HG03558 (cell line): Measurements from ENCODE around the gene BRD7.

Experiments used
- ATAC-seq: cut with Tn5 transposase; IDR thresholded peaks from one replicate; pipeline ENCODE4 v1.9.1; 2021; ENCODE audit warnings: moderate number of reproducible peaks; ENCODE audit not compliant: unreplicated experiment; ENCODE audit errors: extremely low read depth

The BRD7 gene

DNA sequence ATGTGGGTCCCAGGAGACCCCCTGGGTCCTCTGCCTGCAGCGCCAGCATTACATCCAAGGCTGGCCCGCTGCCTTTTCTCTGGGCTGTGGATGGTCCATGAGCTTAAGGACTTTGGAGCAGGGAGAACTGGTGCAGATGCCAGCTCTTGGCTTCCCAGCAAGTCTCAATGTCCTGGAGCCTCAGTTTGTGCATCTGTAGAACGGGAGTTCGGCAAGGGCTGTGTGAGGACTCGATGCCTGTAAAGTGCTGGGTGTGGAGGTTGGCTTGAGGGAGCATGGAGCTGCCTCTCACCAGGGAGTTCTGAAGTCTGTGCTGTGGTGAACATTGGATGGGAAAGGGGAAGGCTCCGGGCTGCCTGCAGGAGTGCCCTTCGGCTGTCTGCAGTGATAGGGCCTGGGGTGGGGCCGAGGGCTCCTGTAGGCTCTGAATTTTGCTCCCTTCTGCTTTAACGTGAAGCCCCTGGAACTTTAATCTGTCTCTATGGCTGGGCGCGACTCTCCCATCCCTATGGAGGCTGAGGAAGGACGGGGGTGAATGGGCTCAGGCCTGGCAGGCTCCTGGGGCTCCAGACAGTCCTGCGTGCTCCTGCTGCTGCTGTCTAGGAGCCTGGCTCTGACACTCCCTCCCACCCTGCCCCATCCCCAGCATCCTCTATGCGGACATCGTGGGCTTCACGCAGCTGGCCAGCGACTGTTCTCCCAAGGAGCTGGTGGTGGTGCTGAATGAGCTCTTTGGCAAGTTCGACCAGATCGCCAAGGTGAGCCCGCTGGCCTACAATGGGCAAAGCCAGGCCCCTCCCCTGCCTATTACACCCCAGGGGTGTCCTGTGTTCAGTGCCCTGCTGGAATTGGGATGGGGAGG is 74.6 kb downstream of the BRD7 start:
- no peak for ATAC-seq

DNA sequence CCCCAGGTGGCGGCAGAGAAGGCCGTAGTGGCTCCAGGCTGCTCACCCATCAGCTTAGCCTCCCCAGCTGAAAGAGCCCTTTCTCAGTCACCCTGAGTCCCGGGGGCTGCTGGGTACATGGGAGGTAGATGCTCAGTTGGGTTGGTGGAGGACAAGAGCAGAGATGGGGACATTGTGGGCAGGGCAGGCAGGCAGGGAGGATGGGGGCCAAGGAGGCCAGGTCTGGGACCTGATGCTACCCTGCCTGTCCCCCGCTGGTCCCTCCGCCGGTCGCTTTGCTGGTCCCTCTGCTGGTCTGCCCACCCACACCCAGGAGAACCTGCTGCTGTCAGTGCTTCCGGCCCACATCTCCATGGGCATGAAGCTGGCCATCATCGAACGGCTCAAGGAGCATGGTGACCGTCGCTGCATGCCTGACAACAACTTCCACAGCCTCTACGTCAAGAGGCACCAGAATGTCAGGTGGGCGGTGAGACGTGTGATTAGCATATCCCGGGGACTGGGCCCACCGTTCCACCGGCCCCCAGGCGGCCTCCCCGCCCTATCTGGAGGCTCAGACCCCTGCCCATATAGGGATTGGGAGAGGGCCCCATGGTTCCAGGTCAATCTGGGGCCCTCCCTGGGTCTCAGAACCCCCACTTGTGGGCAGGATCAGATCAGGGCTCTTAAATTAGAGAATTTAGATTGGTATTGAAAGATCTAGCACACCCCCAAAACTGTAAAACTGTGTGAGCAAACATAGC is 75.6 kb downstream of the BRD7 start:
- no peak for ATAC-seq

GRCh38 chr16:50292566-50292948 is 76.2 kb downstream of the BRD7 start:
- ATAC-seq, result no peak

GRCh38 chr16:50291719-50292565 is 76.8 kb downstream of the BRD7 start:
- ATAC-seq, result no peak

- ATAC-seq, result no peak
Measured at GRCh38 chr16:50290856-50291255, 77.9 kb downstream of the BRD7 start.

- no peak for ATAC-seq
Measured at GRCh38 chr16:50289950-50290764, 78.6 kb downstream of the BRD7 start.

- no peak for ATAC-seq
Measured at GRCh38 chr16:50288920-50289319, 79.9 kb downstream of the BRD7 start.

- no peak for ATAC-seq
Measured at GRCh38 chr16:50288026-50288425, 80.8 kb downstream of the BRD7 start.

- ATAC-seq, result no peak
Measured at GRCh38 chr16:50286681-50287080, 82.1 kb downstream of the BRD7 start.

DNA sequence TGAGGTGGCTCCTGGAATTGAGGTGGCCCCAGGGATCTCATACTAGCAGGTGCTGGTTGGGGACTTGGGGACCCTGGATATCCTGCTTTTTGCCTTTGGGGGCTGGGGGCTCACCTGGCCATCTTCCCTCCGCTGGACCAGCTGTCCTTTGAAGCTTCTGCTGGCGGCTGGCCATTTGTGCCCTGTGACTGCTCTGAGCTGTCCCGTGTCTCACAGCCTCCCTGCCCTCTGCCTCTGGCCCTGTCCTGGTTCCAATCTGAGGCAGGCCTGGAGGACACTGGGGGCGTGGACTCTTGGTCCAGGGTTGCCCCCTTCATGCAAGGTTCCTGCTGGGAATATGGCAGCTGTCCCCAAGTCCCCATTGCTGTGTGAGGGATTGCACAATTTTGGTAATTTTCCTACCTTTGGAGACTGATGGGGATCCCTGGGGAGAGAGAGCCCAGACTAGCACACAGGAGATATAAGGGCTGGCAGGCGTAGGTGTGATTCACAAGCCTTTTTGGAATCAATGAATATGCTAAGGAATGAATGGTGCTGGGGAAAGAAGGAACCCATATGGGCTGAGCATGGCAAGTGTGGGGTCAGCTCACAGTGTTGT is 83.3 kb downstream of the BRD7 start:
- ATAC-seq, result no peak

DNA sequence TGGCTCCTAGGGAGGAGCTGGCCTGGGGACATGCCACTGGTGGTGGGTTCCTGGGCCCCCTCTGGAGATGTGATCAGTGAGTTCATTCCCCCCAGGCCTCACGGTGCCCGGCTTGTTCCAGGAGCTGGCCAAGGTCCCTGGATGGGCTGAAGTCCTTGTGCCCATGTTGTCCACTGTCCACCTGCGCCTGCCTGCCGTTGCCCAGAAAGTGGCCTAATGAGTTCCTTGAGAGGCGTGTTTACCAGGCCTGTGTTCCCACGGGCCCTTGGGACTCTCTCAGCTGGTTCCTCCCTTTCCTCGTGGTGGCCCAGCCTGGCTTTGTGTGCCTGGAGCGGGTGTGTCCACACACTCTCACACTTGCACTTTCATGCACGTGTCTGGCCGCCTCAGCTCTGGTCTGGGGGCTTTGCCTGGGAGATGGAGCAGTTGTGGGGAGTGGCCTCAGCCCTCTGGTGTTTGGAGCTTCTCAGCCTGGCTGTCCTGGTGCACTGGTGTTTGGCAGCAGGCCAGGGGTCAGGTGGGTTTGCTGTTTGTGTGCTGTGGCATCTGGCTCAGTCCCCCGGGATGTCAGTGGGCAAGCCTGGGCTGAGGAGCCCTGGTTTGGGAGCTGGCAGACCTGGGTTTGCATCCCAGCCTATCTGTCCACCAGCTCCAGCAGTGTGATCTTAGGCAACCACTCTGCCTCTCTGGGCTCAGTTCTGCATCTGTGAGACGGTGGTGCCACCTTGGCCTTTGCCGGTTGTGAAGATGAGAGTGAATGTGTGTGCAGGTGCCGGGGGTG is 84.5 kb downstream of the BRD7 start:
- no peak for ATAC-seq

DNA sequence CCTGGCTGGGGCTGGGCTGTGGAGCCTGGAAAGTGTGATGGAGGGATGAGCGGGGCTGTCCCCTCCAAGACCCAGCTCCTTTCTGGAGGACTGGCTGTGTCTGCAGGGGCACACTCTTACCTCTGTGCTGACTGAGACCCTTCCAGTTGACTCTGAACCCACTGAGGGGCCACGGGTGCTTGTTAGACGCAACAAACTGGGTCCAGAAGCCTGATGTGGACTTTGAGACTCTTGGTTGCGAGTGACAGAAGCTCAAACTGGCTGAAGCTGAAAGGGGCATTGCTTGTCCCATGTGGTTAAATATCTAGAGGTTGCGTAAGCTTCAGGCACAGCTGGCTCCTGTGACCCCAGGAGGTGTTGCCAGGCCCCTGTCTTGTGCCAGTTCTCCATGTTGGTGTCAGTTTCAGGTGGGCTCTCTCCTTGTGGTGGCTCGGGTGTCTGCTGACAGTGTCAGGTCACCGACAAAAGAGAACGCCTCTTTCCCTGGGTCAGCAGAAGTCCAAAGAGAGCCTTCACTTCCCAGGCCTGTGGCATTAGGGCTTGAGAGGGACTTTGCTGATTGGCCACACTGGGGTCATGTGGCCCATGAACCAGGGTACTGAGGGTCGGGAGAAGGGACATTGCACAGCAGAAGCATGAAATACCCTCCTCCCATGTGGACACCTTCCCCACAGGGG is 85.7 kb downstream of the BRD7 start:
- no peak for ATAC-seq

GRCh38 chr16:50282010-50282538 is 86.7 kb downstream of the BRD7 start:
- peak; percentile 79 for ATAC-seq

DNA sequence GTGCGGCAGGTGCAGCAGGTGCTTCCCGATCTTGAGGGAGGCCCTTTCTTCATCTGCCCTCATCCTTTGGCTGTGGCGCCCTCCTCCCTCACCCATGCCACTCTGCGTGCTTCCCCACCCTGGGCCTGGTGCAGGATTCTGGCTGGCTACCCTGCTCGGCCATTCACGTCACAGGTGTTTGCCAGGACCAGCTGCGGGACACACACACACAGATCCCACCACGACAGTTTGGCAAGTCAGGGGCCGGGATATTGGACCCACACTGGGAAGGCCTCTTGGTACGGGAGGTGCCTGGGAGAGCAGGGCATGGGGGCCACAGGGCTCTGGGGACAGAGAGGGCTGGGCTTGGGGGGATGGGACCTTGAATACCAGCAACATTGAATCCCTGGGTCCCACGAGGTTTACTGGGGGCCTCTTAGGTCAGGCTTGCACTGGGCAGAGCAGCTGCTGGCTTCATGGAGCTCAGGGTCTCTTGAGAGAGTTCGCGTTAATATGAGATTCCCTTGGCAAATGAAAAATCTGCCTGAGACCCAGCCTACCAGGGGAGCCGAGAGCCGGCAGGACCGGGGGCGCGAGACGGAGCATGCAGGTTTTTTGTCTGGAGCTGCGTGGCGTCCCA is 87.3 kb downstream of the BRD7 start:
- no peak for ATAC-seq

GRCh38 chr16:50280932-50281331 is 87.9 kb downstream of the BRD7 start:
- ATAC-seq, result no peak

GRCh38 chr16:50279504-50279865 is 89.3 kb downstream of the BRD7 start:
- ATAC-seq, result no peak

- ATAC-seq, result no peak
Measured at GRCh38 chr16:50278251-50278650, 90.5 kb downstream of the BRD7 start.
